Panc1 (cell line): ENCODE measurements around the gene NFAT5. TPM values are rescaled to one million over a fixed set of nuclear protein-coding genes. Genes with fewer than 3 reads are reported as not detected.

Experiments used
- ATAC-seq: fragments of 200-7000 bp; cut with Tn5 transposase; 2 replicates; pipeline ENCODE4 v1.9.1; 2020; ENCODE audit warnings: mild to moderate bottlenecking, moderate library complexity
- BruUV-seq: library from RNA; stranded (reverse); fragments of 400-500 nt; replicated peaks from 2 replicates; lab custom pipeline; 2021; lab: Mats Ljungman, UMichigan
- CTCF ChIA-PET: fragments of 300-600 bp; sonication (Branson Sonifier 250); formaldehyde crosslinking; loops from one replicate; lab custom pipeline; 2022; ENCODE audit warnings: antibody characterized with exemption; lab: Charles Lee
- POLR2A ChIA-PET: fragments of 300-600 bp; sonication (Branson Sonifier 250); formaldehyde crosslinking; loops from one replicate; lab custom pipeline; 2022; ENCODE audit warnings: antibody characterized with exemption; lab: Charles Lee
- DNase-seq: peaks from one replicate; pipeline ENCODE4 v3.0.0-alpha.2; 2010; ENCODE audit warnings: low read depth, low spot score
- H3K27ac ChIP-seq: 2 replicates; pipeline ENCODE4 v1.5.1; 2011; ENCODE audit warnings: mild to moderate bottlenecking, low read length, inconsistent platforms
- H3K27me3 ChIP-seq: fragments of 200-500 bp; sonication (Bioruptor generic); 2 replicates; pipeline ENCODE4 v1.6.0; 2014; ENCODE audit warnings: low read length, inconsistent platforms; ENCODE audit not compliant: control insufficient read depth, insufficient read depth
- H3K36me3 ChIP-seq: fragments of 200-500 bp; sonication (Bioruptor generic); 2 replicates; pipeline ENCODE4 v1.5.1; 2014; ENCODE audit warnings: inconsistent platforms, mild to moderate bottlenecking, low read length, moderate library complexity; ENCODE audit not compliant: control insufficient read depth, insufficient read depth
- H3K4me1 ChIP-seq: 2 replicates; pipeline ENCODE4 v1.5.1; 2011; ENCODE audit warnings: inconsistent platforms, mild to moderate bottlenecking, low read length, moderate library complexity; ENCODE audit not compliant: control insufficient read depth, insufficient read depth
- H3K4me3 ChIP-seq, 2 experiments: 2 replicates each; pipeline ENCODE4 v1.5.1; 2011 to 2012; ENCODE audit warnings: low read depth in 2 of 2, low read length in 2 of 2, mild to moderate bottlenecking in 2 of 2, inconsistent platforms in 1 of 2, moderate library complexity in 1 of 2
- H3K9me3 ChIP-seq: fragments of 200-500 bp; sonication (Bioruptor generic); 2 replicates; pipeline ENCODE4 v1.5.1; 2014; ENCODE audit warnings: low read depth, mild to moderate bottlenecking, inconsistent platforms, low read length, moderate library complexity; ENCODE audit not compliant: control insufficient read depth, insufficient read depth
- POLR2AphosphoS5 ChIP-seq: IDR thresholded peaks from 2 replicates; pipeline ENCODE4 v1.6.1; 2012; ENCODE audit warnings: mild to moderate bottlenecking, low read depth, low read length, moderate library complexity
- SIN3A ChIP-seq: IDR thresholded peaks from 2 replicates; pipeline ENCODE4 v1.6.1; 2012; ENCODE audit warnings: low read depth, mild to moderate bottlenecking, low read length, moderate library complexity, borderline replicate concordance; ENCODE audit not compliant: insufficient read depth
- TCF7L2 ChIP-seq: IDR thresholded peaks from 2 replicates; pipeline ENCODE4 v1.6.1; 2011; ENCODE audit warnings: mild to moderate bottlenecking, low read depth, low read length, inconsistent platforms
- in situ Hi-C: cut with HindIII; loops from 2 replicates; pipeline ENCODE4 v1.10.0; 2016; ENCODE audit warnings: low sequenced_read_pairs, low pct_unique_long_range_greater_than_20kb
- intact Hi-C: fragments of 100-400 bp; cut with micrococcal nuclease; formaldehyde crosslinking; loops from one replicate; pipeline ENCODE4 v1.10.0; 2022; ENCODE audit not compliant: unreplicated experiment
- total RNA-seq: library from RNA; stranded (reverse); gene quantifications from one replicate; pipeline ENCODE4 v1.2.1, GENCODE V29; 2021; ENCODE audit not compliant: unreplicated experiment
- TF ChIP-seq, protein P1 (sequence below), 2 experiments: IDR thresholded peaks; 2 replicates each; pipeline ENCODE4 v1.6.1; 2011 to 2012; ENCODE audit warnings: low read depth in 2 of 2, control low read depth in 1 of 2, low read length in 1 of 2, mild to moderate bottlenecking in 1 of 2, moderate library complexity in 1 of 2; ENCODE audit not compliant: insufficient read depth in 1 of 2
- TF ChIP-seq, protein P2 (sequence below): fragments of 450-650 bp; IDR thresholded peaks from 2 replicates; pipeline ENCODE4 v1.5.1; 2017; ENCODE audit warnings: mild to moderate bottlenecking

NFAT5 gene
- total RNA-seq, 1 experiment from 2014 or later, result 57.0 TPM

DNA sequence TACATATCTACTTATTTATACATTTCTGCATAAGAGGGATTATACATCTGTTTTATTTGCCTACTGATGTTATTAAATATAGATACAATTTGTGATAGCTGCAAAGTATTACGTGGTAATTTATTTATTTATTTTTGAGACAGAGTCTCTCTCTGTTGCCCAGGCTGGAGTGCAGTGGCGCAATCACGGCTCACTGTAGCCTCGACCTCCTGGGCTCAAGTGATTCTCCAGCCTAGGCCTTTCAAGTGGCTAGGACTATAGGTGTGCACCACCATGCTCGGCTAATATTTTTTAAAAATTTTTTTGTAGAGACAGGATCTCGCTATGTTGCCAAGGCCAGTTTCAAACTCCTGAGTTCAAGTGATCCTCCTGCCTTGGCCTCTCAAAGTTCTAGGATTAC is 35.5 kb downstream of the NFAT5 start:
- Histone ChIP-seq H3K4me1 (no peaks in the 10 kb centered on the region; the same call in 1 of the 2 replicates), H3K27me3 (no peaks in the 10 kb centered on the region), H3K9me3 (no peaks in the 10 kb centered on the region), H3K4me3 (no peak overlapping the region), H3K27ac (no peak overlapping the region), H3K36me3 (no peaks in the 10 kb centered on the region)
- TF ChIP-seq, protein P1, sequence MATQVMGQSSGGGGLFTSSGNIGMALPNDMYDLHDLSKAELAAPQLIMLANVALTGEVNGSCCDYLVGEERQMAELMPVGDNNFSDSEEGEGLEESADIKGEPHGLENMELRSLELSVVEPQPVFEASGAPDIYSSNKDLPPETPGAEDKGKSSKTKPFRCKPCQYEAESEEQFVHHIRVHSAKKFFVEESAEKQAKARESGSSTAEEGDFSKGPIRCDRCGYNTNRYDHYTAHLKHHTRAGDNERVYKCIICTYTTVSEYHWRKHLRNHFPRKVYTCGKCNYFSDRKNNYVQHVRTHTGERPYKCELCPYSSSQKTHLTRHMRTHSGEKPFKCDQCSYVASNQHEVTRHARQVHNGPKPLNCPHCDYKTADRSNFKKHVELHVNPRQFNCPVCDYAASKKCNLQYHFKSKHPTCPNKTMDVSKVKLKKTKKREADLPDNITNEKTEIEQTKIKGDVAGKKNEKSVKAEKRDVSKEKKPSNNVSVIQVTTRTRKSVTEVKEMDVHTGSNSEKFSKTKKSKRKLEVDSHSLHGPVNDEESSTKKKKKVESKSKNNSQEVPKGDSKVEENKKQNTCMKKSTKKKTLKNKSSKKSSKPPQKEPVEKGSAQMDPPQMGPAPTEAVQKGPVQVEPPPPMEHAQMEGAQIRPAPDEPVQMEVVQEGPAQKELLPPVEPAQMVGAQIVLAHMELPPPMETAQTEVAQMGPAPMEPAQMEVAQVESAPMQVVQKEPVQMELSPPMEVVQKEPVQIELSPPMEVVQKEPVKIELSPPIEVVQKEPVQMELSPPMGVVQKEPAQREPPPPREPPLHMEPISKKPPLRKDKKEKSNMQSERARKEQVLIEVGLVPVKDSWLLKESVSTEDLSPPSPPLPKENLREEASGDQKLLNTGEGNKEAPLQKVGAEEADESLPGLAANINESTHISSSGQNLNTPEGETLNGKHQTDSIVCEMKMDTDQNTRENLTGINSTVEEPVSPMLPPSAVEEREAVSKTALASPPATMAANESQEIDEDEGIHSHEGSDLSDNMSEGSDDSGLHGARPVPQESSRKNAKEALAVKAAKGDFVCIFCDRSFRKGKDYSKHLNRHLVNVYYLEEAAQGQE (IDR thresholded peaks at IDR 0.05; ENCODE audit: insufficient read depth in 1 of 2, low read depth in 2 of 2, low read length in 1 of 2), result no peak
- intact Hi-C loops (no loop called here), in situ Hi-C loops (no loop called here)
- POLR2A ChIA-PET, result interaction anchor here (0.5 kb wide), 1 partner anchor 10 kb away, joined by 5 read pairs; no protein-coding TSS in a partner anchor
- DNase-seq, result no peak
- CTCF ChIA-PET, result interaction anchor here (0.7 kb wide), 1 partner anchor 617 kb away, joined by 4 read pairs; no protein-coding TSS in a partner anchor
- ATAC-seq, result no peak
- no TSS peak for BruUV-seq

DNA sequence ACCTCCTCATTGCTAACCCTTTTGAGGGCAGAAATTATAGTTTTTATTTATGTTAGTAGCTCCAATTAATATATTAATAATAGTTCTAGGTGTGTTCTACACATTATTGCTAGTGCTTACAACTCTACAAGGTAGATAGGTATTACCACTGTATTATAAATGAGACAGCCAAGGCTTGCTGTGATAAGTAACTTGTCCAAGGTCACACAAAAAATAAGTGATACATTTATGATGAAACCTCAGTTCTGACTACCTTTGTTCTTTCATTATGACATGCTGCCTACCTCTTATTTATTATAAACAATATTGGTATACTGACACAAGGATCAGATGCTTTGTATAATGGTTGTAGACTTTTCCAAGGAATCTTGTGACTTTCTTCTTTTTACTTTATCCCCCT is 41.2 kb downstream of the NFAT5 start:
- in situ Hi-C loops, result no loop called here
- Histone ChIP-seq H3K27ac (no peak overlapping the region), H3K4me3 (no peak overlapping the region), H3K9me3 (no peaks in the 10 kb centered on the region), H3K27me3 (no peaks in the 10 kb centered on the region), H3K36me3 (peaks cover 6% of the 10 kb centered on the region; the same call in 1 of the 2 replicates), H3K4me1 (peaks cover 26% of the 10 kb centered on the region)
- intact Hi-C loops, result no loop called here
- ATAC-seq, result no peak
- ChIA-PET CTCF (no interaction called here), POLR2A (no interaction called here)
- no peak for DNase-seq
- no TSS peak for BruUV-seq
- no peak for TF ChIP-seq TCF7L2
- no peak for TF ChIP-seq SIN3A
- TF ChIP-seq, protein P2, sequence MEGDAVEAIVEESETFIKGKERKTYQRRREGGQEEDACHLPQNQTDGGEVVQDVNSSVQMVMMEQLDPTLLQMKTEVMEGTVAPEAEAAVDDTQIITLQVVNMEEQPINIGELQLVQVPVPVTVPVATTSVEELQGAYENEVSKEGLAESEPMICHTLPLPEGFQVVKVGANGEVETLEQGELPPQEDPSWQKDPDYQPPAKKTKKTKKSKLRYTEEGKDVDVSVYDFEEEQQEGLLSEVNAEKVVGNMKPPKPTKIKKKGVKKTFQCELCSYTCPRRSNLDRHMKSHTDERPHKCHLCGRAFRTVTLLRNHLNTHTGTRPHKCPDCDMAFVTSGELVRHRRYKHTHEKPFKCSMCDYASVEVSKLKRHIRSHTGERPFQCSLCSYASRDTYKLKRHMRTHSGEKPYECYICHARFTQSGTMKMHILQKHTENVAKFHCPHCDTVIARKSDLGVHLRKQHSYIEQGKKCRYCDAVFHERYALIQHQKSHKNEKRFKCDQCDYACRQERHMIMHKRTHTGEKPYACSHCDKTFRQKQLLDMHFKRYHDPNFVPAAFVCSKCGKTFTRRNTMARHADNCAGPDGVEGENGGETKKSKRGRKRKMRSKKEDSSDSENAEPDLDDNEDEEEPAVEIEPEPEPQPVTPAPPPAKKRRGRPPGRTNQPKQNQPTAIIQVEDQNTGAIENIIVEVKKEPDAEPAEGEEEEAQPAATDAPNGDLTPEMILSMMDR, result no peak
- no peak for TF ChIP-seq POLR2AphosphoS5
- TF ChIP-seq, protein P1 (IDR thresholded peaks at IDR 0.05; ENCODE audit: insufficient read depth in 1 of 2, low read depth in 2 of 2, low read length in 1 of 2), result no peak
